GM19023 (cell line): ENCODE data around the gene DHRS3.

ENCODE experiments used
- ATAC-seq: cut with Tn5 transposase; IDR thresholded peaks from one replicate; pipeline ENCODE4 v1.9.1; 2021; ENCODE audit warnings: mild to moderate bottlenecking, moderate library complexity; ENCODE audit not compliant: unreplicated experiment

Gene DHRS3

DNA sequence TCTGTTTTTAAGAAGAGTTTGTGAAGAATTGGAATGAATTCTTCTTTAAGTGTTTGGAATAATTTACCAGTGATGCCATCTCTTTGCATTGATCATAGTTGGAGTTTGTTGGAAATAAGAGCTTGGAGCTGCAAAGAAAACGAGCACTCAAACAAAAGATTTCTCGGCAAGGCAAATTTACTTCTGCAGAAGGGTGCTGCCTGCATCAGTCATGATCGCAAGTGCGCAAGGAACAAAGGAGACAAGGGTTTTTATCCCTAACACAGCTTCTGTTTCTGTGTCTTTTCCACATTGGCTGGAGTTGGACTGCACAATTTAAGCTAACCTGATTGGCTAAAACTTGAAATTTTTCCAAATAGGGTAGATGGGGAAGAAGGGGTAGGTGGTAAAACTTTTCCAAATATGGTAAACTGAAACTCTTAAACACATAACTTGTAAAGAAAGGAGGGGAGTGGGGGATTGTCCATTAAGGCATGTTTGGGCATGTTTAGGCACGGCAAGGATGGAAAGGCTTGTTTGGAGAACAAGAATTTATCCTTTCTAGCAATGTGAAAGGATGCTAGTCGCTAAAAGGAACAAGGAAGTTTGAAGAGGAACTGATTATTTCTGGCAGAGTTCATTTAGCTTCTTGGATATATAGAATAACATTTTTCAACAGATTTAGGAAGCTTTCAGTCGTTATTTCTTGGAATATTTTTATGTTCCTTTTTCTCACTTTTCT, 22.4 kb upstream of the DHRS3 start:
- ATAC-seq = no peak

DNA sequence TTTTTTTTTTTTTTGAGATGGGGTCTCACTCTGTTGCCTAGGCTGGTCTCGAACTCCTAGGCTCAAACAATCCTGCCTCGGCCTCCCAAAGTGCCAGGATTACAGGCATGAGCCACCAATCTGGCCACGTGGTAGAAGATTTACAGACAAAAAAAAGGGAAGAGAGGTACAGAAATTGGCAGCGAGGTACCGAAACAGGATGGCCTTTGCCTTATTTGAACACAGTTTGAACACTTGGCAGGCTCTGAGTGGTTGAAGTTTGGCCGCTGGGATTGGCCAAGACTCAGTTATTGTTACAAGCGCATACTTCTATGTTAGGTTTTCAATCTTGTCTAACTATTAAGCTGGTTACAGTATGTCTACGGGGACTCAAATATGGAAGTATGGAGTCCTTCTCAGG, 19.7 kb upstream of the DHRS3 start:
- no peak for ATAC-seq

DNA sequence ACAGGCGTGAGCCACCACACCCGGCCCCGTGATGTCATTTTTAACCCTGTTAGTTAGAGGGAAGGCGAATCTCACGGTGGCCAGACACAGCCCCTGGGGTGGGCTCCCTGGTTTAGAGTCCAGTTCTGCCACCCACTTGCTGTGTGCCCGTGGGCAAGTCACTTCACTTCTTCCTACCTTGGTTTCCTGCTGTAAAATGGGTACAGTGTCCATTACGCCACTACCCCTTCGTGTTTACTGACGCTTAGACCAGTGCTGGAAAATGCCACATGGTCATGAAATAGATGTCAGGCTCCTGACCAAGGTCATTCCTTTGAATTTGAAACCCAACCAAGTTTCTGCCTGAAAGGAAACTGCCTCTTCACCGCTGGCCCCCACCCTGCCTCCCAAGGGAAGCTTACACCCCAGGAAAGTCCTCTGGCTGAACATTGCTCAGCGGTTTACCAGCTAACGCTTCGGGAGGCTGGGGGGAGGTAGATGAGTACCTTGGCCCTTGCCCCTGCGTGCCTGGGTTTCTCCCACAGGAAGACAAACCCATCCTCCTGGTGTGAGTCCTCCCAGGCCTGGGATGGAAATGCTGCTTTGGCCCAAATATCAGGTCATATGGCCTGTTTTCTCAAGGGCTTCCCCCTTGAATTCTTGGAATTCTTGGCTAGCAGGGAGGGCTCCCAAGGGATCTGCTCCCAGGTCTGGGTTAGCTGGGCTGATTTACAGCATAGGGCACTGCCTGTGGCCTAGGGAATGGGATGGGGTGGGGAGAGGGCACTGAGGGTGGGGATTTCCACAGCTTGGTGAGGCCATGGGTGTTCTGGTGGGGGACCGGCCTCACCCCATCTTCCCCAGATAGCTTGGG, 18.3 kb upstream of the DHRS3 start:
- ATAC-seq = no peak

DNA sequence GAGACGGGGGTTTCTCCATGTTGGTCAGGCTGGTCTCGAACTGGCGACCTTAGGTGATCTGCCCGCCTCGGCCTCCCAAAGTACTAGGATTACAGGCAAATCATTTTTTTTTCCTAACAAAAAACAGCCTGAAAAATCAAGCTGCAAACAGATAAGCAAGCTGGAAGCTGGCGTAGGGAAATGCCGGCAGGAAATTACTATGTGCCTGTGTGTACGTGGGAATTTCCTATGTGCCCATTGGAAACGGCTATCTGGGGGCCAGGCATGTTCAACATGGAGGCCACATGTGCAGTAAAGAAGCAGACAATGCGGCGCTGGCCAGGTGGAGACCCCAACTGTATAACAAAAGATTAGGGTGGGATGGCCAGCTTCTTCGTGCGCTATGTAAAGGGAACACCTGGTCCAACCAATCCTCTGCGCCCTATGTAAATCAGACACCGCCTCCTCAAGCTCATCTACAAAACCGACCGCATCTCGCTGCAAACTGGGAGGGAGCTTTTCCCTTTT, 16.7 kb upstream of the DHRS3 start:
- ATAC-seq = no peak

DNA sequence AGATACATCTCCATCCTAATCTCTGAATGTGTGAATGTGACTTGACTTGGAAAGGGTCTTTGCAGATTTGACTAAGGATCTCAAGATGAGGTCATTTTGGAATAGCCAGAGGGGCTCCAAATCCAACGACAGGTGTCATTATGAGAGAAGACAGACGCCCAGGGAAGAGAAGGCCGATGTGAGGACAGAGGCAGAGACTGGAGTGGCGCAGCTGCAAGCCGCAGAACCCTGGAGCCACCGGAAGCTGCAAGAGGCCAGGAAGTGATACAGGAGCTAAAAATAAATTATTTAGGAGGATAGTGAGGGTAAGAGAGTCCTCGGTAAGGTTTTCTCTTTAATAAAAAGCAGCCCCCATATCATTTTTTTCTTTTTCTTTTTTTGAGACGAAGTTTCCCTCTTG, 16.1 kb upstream of the DHRS3 start:
- ATAC-seq = no peak

DNA sequence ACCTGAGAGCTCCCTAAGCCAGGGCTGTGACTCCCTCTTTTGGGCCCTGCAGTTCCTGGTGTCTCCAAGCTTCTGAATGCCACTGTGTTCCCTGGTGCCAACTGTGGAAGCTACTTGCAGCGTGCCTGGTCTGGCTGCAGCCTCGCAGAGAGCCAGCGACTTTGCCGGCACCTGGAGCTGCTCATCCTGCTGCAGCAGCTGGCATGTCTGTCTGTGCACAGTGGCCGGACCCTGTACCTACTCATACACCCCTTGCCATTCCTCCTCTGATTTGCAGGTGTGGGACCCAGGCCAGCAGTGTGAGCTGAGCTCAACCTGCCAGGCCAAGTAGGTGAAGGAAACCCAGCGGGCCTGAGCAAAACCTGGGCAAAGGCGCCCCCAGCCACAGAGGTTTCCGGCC, 13.6 kb upstream of the DHRS3 start:
- no peak for ATAC-seq

DNA sequence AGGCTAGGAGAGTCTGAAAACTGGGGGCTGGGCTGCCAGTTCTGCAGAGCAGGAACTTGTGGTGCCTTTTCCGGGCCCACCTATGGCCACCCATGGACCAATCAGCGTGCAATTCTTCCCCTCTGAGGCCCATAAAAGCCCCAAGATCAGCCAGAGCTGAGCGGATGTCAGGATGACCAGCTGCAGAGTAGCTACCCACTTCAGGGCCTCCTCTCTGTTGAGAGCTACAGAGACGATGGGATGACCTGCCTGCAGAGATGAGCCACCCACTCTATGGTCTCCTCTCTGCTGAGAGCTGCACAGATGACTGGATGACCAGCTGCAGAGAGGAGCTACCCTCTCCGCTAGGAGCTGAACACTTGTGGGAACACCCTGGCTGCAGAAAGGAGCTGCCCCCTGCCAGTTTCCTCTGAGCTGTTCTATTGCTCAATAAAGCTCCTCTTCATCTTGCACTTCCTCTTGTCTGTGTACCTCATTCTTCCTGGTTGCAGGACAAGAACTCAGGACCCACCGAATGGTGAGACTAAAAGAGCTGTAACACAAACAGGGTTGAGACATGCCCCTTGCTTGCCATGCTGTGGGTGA, 13.0 kb upstream of the DHRS3 start:
- no peak for ATAC-seq

DNA sequence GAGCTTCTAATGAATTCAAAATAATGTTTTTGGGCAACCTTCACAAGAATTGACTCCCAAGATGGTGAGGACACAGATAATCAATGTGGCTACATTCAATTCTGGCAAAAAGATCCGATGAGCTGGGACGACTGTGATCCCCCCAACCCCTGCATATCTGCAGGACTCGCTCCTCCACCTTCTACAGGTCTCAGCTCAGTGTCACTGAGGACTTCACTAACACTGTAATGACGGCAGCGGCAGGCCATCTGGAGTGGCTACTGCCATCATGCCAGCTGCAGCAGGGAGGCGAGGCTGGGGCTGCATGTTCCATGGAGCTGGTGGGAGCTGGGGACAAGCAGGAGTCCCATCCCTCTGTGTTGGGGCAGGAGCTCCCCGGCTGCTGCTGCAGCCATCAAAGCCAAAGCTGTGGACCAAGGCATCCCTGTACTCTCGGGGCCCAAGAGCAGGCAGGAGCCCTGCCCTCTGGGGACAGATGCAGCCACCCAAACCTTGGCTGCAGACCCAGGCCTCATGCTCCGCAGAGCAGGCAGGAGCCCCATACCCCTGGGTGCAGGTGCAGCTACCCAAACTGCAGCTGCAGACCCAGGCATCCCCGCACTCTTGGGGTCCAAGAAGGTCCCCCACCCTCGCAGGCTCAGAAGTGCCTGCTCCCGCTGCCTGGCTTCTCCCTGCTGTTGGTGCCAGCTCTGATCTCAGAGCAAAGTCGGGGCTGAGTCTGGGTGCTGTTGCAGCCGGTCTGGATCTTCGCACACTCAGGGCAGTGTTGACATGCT, 12.2 kb upstream of the DHRS3 start:
- no peak for ATAC-seq

DNA sequence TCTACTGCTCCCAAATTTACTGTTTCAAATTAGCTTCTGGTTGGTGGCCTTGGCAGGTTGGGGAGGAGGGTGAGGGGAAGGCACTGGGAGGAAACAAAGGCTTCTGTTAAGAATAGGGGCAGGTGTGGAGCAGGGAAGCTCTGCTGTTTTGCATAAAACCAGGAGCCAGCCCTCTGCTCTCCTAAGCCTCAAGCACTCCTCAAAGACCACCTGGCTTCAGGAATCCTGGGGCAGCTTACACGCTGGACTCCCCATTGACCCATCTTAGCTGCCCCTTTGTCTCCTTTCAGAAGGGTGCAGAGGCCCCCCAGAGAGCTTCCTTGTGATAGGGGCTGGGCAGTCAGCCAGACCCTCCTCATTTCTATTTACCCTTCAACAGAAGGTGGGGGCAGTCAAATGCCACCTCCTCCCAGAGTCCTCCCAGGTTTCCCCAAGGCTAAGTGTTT, 11.5 kb upstream of the DHRS3 start:
- ATAC-seq = no peak

DNA sequence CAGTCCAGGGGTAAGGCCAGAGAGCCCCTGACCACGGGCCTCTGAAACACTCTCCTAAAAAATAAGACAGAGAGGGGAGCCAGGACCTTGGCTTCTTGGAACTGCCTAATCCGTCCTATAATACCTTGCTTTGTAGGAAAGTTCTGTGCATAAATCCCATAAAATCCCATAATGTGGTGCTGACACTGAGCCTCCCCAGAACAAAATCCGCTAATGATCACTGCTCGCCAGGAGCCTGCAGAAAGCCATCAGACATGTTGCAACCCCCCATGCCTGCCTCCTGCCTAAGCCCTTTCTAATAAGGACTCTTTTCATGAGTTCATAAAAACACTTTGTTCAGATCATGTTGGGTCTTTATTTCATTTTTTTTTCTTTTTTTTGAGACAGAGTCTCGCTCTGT, 9.3 kb upstream of the DHRS3 start:
- no peak for ATAC-seq

DNA sequence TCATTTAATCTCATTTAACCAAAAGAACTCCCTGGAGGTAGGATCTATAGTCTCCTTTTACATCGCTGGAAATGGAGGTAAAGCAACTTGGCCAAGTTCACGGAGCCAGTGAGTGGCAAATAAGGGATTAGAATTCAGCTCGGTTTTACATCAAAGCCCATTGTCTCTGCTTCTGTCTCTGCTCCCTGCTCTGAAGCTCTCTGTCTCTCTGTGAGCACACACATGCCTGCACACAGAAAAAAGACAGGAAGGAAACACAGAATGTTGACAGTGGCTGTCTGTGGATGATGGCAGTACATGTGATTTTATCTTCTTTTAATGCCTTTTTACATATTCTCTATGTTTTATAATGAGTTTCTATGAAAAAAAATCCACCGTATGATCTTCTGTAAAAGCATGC, 8.9 kb upstream of the DHRS3 start:
- ATAC-seq = no peak

DNA sequence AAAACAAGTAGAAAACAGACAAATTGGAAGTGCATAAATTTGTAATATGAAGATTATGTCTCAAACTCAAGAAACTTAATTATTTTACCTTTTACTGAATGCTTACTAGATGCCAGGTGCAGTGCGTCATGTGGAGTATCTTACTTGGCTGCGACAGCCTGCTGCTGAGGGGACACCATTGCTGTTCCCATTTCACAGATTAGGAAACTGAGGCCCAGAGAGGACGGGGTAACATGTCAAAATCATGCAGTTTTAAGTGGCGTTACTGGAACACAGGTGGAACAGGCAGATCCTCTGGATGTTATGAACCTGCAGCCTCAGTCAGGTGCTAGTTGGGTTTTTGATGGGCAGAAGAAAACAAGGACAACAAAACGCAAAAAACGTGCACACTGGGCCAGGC, 7.3 kb upstream of the DHRS3 start:
- no peak for ATAC-seq

DNA sequence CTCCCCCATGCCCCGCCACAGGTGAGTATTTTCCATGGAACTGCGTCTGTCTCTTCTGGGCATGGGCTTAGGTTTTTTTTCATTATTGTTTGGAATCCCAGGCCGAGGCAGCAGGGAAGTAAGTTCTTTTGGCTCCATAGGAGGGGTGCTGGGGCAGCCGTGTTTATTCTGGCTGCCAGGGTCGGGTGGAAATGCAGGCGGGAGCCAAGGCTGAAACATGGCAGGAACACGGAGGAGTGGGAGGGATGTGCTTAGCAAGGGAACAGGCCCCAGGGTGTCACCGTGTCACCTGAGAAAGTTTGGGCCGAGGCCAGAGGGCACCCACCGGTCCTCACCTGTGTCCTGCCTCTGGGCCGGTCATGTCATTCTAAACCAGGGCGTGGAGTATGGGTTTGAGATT, 4.5 kb upstream of the DHRS3 start:
- no peak for ATAC-seq

DNA sequence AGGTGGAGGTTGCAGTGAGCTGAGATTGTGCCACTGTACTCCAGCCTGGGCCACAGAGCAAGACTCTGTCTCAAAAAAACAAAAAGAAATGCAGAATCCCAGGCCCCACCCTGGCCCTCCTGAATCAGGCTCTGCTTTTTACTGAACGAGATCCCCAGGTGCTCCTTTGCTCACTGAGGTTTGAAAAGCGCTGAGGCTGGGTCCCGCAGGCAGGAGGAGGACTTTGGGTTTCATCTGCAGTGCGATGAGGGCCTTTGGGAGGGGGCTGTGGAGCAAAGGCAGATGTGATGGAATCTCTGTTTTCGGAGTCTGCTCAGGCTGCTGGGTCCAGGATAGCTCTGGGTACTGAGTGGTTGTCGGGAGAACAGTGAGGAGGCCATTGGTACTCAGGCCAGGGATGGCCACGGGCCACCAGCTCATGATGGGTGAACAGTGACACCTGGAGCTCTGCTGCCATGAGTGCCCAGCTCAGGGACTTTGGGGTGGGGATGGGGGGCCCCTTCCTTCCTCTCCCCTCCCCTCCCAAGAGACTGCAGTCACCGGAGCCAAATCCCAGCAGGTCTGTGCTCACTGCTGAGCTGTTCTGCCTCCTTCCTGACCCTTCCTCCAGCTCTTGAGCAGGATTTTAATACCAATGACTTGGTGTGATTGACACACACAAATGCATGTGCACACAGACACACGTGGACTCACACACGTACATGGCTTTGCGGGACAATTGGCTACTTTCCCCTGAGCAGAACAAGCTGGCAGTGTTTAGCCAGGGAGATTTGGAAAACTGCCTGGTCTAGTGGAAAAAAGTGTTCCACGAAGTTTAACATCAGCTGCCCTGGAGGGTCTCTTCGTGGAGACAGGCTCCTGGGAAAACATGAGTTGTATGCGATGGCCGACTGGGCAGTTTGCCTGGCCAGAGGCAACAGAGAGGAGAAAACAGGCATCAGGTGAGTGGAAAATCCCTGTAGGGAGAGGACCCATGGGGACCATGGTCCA, 3.6 kb upstream of the DHRS3 start:
- ATAC-seq = no peak

DNA sequence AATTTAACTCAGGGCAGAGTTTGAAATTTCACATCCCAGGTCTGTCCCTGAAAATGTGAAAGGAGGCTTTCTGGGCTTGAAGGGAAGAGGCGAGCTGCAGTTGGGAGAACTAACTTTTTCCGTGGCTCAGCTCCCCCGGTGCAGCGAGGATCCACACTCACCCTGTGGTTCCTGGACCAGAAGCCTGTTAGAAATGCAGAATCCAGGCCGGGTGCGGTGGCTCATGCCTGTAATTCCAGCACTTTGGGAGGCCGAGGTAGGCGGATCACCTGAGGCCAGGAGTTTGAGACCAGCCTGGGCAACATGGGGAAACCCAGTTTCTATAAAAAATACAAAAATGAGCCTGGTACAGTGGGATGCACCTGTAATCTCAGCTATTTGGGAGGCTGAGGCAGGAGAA, 2.9 kb upstream of the DHRS3 start:
- ATAC-seq = no peak

DNA sequence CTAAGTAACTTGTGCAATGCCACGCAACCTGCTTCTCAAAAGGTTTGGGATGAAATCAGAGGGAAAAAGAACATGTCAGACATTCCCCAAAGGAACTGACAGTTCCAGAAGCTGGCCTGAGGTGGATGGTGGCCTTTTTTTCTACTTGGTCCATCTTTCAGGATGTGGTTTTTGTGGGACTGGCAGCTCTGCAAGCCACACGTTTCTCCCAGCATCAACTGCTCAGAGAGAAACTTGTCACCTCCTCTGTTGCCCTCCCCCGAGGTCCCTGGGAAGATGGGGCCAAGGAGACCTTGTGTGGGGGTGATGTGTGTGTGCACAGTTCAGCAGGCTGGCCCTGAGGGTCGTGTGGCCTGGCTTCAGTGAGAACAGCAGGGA, 2.5 kb upstream of the DHRS3 start:
- ATAC-seq = no peak

DNA sequence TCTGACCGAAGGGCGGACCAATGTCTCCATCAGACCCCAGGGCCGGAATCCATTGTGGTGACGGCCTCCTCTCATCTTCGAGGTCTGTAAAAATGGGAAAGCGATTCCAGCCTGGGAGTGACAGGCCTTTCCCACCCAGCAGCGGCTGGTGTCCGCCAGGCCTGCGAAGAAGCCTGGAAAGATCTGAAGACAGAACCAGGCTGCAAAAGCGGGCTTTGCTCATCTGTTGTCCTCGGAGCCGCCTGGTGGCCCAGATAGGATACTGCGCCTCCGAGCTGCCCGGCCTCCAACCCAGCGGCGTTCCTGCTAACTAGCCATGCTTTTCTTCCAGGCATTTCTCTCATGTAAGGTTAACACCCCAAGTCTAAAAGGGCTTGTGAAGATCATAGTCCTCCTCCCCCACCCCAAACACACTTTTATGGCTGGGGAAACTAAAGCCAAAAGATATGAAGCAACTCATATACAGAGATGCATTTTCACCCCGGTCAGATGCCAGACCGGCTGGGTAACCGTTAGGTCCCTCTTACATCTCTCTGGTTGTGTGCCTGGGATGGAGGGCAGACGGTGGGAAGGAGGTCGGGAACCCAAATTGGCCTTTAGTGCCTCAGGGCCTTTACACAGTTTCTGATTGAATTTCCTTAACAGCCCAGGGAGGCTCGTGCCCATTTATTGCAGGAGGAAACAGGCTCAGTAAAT, 1.9 kb upstream of the DHRS3 start:
- ATAC-seq = no peak

DNA sequence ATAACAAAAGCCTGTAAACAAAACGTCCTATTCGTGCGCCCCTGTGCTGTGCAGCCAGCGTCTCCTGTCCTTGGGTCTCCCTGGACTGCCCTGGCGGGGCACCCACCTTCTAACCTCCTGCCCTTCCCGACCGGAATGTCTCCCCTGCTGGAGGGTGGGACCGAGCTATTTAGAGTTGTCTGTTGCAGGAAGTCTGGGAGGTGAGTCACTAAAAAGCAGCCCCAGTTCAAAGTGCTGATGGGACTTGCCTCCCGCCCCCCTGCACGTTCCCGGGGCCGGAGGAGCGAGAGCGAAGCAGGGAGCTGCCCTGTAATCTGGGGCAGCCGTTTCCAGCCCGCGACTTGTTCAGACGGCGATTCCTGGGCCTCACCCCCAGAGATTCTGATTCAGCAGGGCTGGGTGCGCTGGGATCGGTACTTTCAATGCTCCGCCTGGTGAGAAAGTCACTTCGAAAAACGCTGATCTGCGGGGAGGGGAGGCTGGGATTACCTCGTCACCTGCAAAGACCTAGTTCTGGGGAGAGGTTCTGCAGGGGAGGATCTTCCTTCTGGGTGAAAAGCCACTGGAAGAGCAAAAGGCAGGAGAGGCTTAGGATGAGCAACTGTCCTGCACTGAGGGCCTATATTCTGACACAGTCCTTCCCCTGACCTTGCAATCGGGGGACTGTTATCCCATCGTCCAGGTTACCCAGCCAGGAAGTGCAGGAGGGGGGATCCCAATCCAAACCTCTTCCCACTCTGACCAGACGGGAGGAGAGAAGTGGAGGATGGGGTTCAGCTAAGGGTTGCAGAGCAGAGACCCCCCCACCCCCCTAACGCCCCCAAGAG, 1.2 kb upstream of the DHRS3 start:
- no peak for ATAC-seq

DNA sequence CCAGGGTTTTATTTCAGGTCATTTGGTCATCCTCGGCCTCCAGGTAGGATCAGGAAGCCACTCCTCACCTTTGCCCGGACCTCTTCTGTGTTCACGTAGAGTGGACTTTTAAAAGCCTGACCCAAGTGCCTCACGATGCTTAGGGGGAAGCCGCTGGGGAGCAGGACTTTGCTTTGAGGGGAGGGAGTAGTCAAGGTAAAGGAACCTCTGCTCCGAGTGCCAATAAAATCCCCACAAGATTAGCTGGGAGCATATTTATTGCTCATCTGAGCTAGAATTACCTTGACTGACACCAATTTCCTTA, 603 bp upstream of the DHRS3 start:
- ATAC-seq = no peak
